Measurements from ENCODE around the gene YKT6.

DNA sequence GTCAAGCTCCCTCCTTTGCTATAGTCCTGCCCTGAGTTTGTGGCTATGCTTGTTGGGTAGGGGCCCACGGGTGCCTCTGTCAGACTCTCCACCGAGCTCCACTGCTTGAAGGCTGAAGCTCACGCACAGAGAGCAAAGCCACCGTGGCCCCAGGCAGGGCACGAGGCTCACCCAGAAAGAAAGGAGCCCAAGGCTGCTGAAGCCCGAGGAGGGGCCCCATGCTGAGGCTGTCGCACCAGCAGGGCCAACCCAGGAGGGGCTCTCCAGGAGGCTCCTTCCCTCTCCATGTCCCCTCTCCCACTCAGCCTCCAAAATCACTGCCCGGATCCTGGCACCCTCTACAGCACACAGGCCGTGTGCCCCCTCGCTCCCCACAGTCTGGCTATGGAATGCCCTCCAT lies 50.5 kb downstream of the YKT6 start:
- TF ChIP-seq TAF1 (IDR thresholded peaks at IDR 0.05; ENCODE audit: borderline replicate concordance, insufficient read depth, low read length), result no peak
- no peak for TF ChIP-seq POLR2AphosphoS5 (IDR thresholded peaks at IDR 0.05; ENCODE audit: low read depth, low read length)
- TF ChIP-seq SIN3A (IDR thresholded peaks at IDR 0.05; ENCODE audit: borderline replicate concordance, insufficient read depth, low read length), result no peak
- no peak for TF ChIP-seq FOXP2 (optimal IDR thresholded peaks at IDR 0.05; ENCODE audit: borderline replicate concordance, extremely low read depth, extremely low read length, insufficient read depth)
- TF ChIP-seq, protein P1, sequence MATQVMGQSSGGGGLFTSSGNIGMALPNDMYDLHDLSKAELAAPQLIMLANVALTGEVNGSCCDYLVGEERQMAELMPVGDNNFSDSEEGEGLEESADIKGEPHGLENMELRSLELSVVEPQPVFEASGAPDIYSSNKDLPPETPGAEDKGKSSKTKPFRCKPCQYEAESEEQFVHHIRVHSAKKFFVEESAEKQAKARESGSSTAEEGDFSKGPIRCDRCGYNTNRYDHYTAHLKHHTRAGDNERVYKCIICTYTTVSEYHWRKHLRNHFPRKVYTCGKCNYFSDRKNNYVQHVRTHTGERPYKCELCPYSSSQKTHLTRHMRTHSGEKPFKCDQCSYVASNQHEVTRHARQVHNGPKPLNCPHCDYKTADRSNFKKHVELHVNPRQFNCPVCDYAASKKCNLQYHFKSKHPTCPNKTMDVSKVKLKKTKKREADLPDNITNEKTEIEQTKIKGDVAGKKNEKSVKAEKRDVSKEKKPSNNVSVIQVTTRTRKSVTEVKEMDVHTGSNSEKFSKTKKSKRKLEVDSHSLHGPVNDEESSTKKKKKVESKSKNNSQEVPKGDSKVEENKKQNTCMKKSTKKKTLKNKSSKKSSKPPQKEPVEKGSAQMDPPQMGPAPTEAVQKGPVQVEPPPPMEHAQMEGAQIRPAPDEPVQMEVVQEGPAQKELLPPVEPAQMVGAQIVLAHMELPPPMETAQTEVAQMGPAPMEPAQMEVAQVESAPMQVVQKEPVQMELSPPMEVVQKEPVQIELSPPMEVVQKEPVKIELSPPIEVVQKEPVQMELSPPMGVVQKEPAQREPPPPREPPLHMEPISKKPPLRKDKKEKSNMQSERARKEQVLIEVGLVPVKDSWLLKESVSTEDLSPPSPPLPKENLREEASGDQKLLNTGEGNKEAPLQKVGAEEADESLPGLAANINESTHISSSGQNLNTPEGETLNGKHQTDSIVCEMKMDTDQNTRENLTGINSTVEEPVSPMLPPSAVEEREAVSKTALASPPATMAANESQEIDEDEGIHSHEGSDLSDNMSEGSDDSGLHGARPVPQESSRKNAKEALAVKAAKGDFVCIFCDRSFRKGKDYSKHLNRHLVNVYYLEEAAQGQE (IDR thresholded peaks at IDR 0.05; ENCODE audit: insufficient read depth in 1 of 2, low read depth in 2 of 2, low read length in 2 of 2), result no peak

All from PFSK-1 (cell line).